GM19239 (cell line): Measurements from ENCODE around the gene TAGLN2.
A peak's percentile ranks its signal among the peaks of the same experiment; 100 is the strongest.

ENCODE experiments used
- DNase-seq: peaks from one replicate; pipeline ENCODE4 v3.0.0; 2011; ENCODE audit warnings: low spot score; ENCODE audit not compliant: insufficient read length
- FAIRE-seq: peaks from 2 replicates; lab custom pipeline; 2011; peaks lifted over from hg19 to GRCh38; lab: Jason Lieb, UNC

Gene TAGLN2

DNA sequence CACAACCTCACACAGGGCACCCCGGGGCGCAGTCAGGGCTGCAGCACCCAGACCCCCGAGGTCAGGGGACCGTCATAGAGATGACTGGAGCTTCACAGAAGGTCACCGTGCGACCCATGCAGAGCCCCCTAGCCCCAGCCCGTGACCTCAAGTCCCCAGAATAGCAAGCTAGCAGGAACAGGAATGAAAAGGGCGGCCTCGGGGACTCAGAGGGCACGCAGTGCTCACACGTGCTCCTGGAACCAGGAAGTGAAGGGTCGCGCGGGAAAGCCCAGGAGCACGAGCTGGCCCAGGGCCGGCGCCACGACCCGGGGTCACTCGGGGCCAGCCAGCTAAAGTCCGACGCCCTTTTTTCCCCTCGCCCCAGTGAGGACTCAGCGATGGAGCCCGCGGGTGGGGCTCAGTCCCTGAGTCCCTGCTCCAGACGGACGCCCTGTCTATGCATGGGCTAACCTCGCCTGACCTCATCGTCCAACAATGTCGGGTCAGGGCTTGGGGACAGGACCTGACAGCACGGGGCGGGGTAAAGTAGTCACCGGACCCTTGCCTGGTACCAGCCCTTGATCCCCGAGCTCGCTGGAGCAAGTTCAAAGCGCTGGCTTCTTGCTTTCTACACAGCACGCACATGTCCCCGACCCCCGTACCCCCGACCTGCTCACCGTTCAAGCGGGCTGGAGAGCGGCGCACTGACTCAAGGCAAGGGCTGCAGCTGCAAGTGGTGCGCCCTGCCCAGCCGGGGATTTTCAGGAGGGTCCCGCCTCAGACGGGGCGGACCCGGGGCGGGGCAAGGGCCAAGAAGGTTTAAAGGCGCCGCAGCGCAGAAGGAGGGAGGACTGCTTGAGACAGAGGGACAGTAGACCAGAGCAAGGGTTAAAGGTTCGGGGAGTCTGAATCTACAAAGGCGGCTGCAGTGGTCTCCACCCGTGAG, at the start of gene TAGLN2:
TSS of gene TAGLN2 (minus strand) at position 717 of the 928 bp plus-strand sequence. CDS start 4,998 bp downstream, outside the sequence.
- DNase-seq (peak; percentile 98), FAIRE-seq (peak; percentile 96)

DNA sequence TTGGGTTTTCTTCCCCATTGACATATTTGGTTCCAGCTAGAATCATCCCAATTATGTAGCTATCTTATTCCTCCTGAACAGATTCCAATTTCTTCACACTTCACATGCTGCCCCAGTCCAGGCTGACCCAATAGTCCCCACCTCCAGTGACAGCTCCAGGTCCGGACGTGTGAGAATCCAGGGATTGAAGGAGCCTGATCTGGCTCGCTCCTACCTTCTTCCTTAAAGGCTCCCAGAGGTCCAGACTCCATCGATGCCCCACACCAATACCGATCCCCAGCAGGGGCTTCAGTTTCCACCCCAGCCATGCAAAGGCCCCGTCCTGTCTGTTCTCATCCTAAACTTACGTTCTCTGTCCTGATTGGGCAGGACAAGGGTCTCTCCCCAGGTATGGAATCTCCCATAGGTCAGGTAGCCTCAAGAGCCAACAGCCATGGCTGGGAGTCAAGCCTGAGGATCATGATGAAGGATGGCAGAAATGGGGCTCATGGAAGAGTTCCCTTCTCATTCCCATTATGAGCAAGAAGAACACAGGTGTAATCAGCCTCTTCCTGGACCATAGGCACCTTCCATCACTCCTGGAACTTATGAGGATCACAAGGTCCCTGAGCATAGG, 49.2 kb upstream of the TAGLN2 start:
- DNase-seq (no peak), FAIRE-seq (no peak)

DNA sequence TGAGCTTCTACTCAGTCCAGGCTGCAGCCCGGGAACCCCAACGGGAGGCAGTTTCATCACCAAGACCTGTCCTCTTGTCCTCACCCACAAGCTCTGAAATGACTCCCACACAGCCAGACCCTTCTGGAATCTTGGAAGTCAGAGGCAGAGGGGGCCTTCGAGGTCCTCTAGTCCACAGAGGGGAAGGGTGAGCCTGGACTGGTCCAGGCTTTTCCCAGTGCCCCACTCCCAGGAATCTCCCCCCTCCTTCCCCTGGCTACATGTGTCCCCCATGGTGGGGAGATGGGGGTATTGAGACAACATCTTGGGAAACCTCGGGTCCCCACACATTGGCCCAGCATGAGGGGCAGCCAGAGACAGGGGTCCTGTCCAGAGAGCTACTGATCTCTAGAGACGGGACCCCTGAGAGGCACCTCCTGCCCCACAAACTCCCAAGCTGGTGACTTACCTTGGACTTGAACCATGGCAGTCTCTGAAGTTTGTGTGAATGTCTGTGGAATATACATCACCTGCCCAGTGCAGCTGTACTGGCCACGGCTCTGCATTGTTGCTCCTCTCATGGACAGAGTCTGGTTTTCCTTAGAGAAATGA, 48.1 kb upstream of the TAGLN2 start:
- DNase-seq (no peak), FAIRE-seq (no peak)

DNA sequence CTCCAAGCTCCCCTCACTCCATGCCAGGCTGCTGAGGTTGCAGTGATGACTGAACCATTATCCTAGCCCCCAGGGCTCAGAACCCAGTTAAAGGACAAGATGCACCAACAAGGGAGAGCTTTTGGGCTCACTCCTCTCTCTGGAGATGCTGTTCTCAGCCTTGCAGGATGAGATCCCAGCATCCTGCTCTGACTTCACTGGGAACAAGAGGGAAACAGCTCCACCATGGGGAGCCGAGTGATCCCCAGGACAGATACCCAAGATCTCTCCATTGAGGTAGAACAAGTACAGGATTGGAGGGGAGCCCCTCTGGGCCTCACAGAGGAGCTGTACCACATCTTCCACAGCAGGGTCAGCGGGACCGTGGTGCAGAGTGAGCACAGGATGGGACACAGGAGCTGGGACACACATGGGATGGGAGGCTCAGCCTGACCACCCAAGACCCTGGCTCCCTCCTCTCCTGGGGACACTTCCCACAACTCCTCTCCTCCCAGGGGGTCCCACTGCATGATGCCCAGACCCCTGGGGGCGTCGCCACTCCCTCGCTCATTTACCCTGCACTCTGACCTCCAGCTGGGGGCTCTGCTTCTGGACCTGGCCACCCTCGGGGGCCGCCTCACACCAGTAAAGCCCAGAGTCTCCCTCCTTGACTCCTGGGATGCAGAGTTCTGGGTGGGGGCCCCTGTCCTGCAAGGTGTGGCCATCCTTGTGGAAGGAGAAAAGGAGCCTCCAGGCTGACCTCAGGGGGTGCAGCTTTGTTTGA, 47.3 kb upstream of the TAGLN2 start:
- DNase-seq, result no peak
- FAIRE-seq, result no peak

DNA sequence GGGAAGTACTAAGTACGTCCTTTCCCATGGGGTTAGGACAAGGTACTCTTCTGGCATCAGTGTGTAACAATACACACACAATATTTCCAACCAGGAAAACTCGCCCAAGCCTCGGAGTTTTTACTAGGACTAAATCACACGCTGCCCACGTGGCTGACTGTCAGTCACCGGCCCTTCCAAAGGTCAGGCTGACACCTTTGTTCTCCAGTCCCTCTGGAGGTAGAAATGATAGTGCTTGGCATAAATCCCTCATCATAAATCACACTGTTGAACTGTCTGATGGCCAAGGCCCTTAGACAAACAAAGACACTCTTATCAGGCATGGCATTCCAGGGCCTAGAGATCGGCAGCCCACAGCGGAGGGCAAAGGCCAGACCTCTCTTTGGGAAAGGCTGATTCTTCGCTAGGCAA, 45.6 kb upstream of the TAGLN2 start:
- DNase-seq (no peak), FAIRE-seq (no peak)

DNA sequence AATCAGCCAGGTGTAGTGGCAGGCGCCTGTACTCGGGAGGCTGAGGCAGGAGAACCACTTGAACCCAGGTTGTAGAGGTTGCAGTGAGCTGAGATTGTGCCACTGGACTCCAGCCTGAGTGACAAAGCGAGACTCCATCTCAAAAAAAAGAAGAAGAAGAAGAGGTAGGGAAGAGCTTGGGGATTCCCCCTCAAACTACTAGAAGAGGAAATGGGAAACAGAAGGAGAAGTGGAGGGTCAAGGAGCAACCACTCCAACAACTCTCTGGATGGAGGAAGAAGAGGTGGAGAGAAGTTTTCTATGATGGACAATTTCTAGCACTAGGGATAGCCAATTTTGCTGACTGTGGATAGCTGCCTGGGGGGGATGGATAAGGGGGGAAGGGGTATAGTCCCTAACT, 43.6 kb upstream of the TAGLN2 start:
- FAIRE-seq (no peak), DNase-seq (no peak)

DNA sequence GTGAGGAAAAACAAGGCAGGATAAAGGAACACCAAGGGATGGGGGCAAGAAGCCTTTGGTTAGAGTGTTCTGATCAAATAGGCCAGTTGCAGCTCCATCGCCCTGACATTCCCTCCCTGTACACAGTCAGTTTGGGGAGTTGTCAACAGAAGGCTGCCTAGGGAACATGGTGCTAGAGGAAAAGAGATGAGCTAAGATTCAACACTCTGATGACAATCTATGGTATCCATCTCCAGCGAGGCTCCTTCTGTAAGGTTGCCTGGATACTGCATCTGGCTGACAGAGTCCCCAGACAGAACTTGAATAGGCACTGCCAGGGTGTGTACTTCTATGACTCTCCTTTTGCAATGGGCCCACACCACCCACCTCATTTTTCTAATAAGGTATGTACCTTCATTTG, 40.0 kb upstream of the TAGLN2 start:
- FAIRE-seq, result no peak
- no peak for DNase-seq

DNA sequence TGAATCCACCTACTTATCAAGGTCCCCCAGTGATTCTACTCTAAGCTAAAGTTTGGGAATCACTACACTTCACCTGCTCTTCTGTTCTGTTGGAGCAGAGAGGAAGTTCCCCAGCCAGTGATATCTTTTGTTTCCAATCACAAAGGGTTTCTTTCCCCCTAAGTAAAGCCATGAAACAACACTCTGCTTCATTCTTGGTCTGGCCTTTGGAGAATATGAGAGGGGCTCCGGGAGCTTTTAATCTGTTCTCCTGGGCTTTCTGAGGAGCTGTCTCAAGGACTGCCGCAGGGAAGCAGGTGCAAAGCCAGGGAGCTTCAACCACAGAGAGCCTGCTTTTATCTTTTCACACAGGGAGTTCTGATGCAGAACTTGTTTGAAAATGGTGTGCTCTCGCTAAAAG, 38.8 kb upstream of the TAGLN2 start:
- DNase-seq (no peak), FAIRE-seq (no peak)

DNA sequence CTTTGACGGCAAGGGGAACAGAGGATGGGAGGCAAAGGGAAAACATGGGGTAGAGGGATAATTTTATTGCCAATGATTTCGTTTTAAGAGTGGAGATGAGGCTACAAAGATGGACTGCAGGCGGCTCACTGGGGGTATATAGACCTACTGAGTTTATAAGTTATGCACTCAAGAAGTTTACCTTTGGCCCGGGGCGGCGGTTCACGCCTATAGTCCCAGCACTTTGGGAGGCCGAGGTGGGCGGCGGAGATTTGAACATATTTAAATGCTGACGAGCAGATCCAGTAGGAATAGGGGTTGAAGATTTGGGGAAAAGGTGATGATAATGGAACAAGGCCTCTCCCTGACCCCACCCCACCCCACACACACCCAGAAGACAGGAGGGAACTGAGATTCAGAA, 36.9 kb upstream of the TAGLN2 start:
- FAIRE-seq (no peak), DNase-seq (no peak)

DNA sequence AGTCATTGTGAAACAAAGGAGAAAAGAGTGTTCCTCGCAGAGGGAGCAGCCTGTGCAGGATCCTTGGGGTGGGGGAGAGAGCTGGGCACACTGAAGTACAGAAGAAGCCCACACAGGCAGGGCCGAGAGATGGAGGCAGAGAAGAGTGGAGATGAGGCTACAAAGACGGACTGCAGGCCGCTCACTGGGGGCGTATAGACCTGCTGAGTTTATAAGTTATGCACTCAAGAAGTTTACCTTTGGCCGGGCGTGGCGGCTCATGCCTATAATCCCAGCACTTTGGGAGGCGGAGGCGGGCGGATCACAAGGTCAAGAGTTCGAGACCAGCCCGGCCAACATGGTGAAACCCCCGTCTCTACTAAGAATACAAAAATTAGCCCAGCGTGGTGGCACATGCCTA, 36.3 kb upstream of the TAGLN2 start:
- DNase-seq (no peak), FAIRE-seq (no peak)

DNA sequence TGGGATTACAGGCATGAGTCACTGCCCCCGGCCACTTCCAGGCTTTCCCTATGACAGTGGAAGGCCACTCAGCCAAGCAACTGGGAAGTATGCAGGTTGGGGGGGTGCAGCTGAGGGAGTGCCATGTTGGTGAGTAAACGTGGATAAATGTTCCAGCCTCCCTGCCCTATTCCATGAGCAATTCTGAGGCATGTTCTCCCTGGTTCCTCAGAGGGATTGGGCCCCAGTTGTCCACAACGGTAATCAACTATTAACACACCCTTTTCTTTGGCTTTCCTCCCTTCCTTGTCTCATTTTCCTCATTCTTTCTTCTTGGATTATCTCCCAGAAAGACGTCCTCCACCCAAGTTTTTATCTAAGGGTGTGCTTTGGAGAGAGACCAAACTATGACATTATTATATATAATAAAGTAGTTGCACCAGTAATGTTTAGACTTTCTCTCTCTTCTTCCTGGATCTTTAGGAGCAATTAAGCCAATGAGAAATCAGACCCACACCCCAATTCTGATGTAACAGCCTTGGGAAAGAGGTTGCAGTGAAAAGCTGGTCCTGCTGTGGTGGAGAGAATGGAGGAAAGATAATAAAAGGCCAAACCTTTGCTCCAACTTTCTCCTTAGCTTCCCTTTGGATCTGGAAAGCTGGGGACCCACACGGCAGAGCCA, 35.5 kb upstream of the TAGLN2 start:
- FAIRE-seq (no peak), DNase-seq (no peak)

DNA sequence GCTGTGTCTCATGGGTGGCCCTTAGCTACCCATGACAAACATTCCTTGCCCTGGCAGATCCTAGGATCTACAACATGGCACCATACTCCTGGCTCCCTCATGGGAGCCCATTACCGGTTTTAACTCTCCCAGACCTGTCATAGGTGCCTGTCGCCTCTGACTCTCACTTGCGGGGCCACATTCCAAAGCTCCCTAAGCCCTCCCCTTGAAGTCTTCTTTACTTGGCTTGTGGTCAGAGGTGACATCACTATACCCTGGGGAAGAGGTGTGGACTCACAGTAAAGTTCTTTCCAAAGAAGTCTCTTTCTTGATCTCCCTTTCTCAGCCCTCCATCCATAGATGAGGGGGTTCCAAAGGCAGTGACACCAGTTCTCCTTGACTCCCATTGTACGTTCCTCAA, 34.1 kb upstream of the TAGLN2 start:
- FAIRE-seq (no peak), DNase-seq (no peak)

DNA sequence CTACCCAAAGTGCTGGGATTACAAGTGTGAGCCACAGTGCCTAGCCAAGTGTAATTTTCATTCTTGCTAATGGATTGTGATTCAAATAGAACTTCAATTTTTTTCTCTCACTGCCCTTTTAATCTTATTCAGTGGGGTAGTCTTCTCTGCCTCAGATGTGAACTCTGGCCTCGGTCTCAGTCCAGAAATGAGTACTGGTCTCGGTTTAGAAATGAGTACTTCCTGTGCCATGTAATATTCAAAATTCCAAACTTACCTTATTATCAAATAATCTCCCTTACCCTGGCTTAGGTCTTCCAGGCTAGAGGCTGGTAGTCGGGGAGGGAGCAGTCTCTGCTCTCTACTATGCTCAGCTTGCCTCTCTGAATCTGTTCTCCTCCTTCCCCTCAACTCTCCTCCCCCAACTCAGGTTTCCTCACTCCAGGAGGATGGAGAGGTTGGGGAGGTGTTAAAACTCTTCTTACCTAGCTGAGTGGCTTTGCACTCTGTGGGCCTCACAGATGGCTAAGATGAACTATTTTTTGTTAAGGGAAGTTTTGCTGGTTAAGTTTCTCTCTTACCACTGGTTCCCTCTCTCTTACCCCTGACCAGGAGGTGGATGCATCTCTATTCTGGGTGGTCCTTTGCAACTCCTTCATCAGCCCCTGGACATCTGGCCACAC, 33.5 kb upstream of the TAGLN2 start:
- no peak for DNase-seq
- peak; percentile 72 for FAIRE-seq

DNA sequence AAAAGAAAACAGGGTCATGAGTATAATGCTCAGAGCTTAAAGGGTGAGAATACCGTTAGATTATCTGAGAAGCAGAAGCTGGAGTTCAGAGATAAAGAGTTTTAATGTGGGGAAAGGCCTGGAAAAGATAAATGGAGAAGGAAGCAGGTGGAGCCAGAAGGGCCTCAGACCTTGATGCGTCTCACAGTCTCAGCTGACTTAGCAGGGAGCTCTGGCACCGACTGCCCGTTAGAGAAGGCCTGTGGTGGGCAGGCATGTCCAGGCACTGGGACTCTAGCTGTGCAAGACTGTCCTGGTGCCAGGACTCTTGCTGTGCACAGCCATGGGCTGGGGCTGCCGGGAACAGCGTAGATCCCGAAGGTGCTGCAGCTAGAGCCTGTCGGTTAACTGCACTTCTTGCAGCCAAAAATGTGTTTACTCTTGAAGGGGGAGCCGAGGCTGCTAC, 32.5 kb upstream of the TAGLN2 start:
- FAIRE-seq, result no peak
- no peak for DNase-seq

DNA sequence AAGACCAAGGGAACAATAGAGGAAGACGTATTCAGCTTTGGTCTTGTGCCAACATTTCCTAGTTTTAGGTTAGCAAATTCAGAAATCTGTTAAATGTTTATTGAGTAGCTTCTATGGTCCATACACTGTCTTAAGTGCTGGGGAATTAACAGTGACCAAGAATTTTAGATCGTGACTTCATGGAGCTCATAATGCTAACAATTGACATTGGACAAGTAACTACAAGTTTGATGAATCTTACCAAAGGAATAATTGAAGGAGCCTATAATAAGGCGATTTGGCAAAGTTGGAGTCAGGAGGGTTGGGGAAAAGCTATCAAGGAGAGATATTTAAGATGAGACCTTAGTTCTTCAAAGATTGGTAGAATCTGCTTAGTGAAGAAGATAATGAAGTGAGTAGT, 30.1 kb upstream of the TAGLN2 start:
- FAIRE-seq, result no peak
- DNase-seq, result no peak

DNA sequence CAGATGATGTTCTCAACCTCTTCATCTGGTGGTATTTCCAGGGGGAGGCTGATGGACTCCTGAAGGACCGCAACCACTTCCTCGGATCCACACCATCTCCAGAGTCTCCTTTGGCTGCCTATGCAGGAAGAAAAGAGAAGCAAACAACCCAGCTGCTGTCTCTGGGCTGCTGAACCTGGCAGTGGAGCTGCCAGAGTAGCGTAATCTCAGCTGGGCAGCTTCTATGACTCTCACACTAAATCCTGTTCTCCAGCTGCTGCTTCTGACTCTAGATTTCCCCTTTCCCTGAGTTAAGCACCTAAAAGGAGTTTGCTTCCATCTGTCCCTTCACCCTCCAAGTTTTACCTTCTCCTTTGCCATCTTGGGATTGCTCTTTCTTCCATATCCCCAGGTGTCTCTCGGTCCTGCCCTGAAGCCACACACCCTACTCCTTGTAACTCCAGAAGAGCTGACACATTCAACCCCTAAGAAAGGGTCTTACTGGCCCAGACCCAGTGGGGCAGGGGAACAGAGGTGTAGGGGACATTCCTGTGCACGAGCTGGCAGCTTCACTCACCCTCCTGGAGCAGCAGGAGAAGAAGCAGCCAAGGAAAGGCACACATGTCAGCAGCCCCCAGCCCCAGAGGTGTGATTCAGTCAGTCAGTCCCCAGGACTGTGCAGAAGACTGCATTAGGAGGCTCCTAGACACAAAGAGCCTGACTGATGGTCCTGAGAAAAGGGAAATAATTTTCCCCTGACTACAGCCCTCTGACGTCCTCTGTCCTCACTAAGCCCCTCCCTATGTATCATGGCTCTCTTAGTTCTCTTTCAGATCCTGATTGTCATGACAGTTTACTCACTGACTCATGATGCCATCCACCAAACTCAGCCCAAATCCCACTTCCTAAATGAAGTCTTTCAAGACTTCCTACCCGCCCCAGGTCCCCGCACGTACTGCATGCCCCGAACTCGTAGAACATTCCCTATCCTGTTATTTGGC, 28.5 kb upstream of the TAGLN2 start, which contains the start of gene SLAMF9:
TSS of gene SLAMF9 (minus strand) at position 702 of the 980 bp plus-strand sequence. CDS start at position 602, 100 bp downstream.
- no peak for DNase-seq
- FAIRE-seq, result no peak

DNA sequence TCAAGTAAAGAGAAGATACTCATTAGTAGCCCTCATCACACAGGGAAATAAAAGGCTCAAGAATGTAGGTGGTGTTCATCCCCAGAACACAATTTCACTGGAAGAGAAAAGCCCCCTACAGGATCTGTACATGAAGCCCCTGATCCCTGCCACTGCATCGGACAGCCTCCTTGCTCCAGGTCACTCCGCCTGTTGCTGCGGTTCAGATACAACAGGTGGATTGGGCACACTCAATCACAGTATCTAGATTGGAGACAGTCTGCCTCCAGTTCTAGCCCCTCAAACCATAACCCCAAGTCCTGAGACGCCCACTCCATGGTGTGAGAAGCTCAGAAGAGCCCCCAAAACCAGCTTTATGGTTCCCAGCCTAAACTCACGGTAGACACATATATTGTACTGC, 27.6 kb upstream of the TAGLN2 start:
- no peak for FAIRE-seq

DNA sequence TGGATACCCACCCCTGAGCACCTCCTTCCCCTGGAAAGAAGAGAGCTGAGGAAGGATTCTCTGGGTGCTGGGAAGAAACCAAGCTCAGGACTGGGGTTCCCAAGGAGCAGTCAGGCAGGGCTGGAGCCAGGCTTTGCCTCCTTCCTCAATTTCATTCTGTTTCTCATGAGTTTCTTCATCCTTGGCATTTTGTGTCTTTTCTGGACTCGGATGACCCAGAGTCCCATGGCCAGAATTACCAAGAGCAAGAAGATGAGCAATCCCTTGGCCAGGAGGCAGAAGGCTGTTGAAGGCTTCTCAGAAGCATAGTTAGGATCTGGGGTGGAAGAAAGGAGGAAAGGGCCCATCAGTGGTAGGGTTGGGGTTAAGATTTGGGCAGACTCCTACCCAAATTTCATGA, 26.2 kb upstream of the TAGLN2 start:
- FAIRE-seq (no peak), DNase-seq (no peak)

More for the DNA sequence above, 27.6 kb upstream of the TAGLN2 start:
- no peak for DNase-seq
